ENCODE data around the gene TSPAN18. TPM values are rescaled to one million over a fixed set of nuclear protein-coding genes. Genes with fewer than 3 reads are reported as not detected.
A peak's percentile ranks its signal among the peaks of the same experiment; 100 is the strongest.

Gene TSPAN18
- total and polyA plus RNA-seq, 2 of the 8 experiments (the other 6 are each of a cell fraction or from before 2014, with no cell fraction given) = 5.2 to 10.2 TPM

DNA sequence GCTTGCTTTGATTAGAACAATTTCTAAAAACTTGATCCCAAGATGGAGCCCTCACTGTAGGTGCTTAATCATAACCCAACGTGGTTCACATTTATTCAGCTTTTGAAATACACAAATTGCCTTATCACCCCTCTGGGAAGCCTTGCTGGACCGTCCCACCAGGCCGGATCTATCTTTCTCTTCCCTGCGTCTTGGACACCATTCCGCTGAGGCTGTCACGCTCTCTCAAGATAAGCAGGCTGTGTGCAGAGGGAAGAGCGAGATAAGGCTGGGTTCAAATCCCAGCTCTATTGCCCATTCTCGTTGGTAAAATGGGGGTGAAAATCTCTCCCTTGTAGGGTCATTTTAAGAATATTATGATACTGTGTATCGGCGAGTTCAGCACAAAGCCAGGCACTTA, 244.4 kb downstream of the TSPAN18 start:
- Histone ChIP-seq H3K18ac (ENCODE audit: extremely low read depth, low read length) (no peak overlapping the region), H3K14ac (ENCODE audit: insufficient read length) (no peak overlapping the region), H3K4me3 (ENCODE audit: extremely low read depth in 1 of 4, insufficient read depth in 2 of 4, low read depth in 3 of 4, low read length in 4 of 4) (no peak overlapping the region), H3K36me3 (ENCODE audit: control insufficient read depth in 2 of 4, insufficient read depth in 4 of 4, low read length in 3 of 4) (no peaks in the 10 kb centered on the region), H2AFZ (ENCODE audit: low read length) (no peak overlapping the region), H2BK120ac (replicated peaks; ENCODE audit: low read depth, low read length) (no peak overlapping the region), H3K79me1 (ENCODE audit: low read depth, low read length) (no peaks in the 10 kb centered on the region), H3K9ac (replicated peaks in 1 of 4; ENCODE audit: extremely low read depth in 1 of 4, low read depth in 3 of 4, low read length in 3 of 4) (no peak overlapping the region), H2AK5ac (ENCODE audit: low read depth, low read length) (no peak overlapping the region), H2BK20ac (ENCODE audit: low read length) (no peak overlapping the region), H2BK5ac (ENCODE audit: low read depth, low read length) (no peak overlapping the region), H4K8ac (ENCODE audit: extremely low read depth, insufficient read depth, low read length) (no peak overlapping the region), H3K4me2 (ENCODE audit: insufficient read depth in 1 of 2, low read depth in 2 of 2, low read length in 2 of 2) (no peak overlapping the region), H3K27me3 (replicated peaks in 1 of 4; ENCODE audit: control insufficient read depth in 3 of 4, extremely low read depth in 1 of 4, insufficient read depth in 3 of 4, low read length in 3 of 4) (no peaks in the 10 kb centered on the region; a peak in 2 of 7 replicates), H2BK15ac (ENCODE audit: low read length) (peak overlapping the region; percentile 25; the same call in 1 of the 2 replicates), H3K23me2 (ENCODE audit: low read depth, low read length) (no peaks in the 10 kb centered on the region), H3K4me1 (replicated peaks in 1 of 4; ENCODE audit: control insufficient read depth in 3 of 4, insufficient read depth in 4 of 4, low read length in 3 of 4) (peaks cover 0 to 14% (median 5%) of the 10 kb centered on the region in 4 experiments; a peak in 6 of 7 replicates), H3K56ac (replicated peaks; ENCODE audit: insufficient read length, low read depth, low read length) (no peak overlapping the region), H2BK12ac (ENCODE audit: low read depth, low read length) (no peak overlapping the region), H3K9me3 (ENCODE audit: insufficient read depth in 2 of 2, low read depth in 1 of 2, low read length in 1 of 2) (no peaks in the 10 kb centered on the region), H3K79me2 (ENCODE audit: control insufficient read depth in 1 of 2, insufficient read depth in 2 of 2, low read length in 2 of 2) (no peaks in the 10 kb centered on the region), H3K23ac (ENCODE audit: insufficient read length) (no peak overlapping the region), H3K27ac (ENCODE audit: low read depth, low read length) (no peak overlapping the region), H4K20me1 (replicated peaks in 1 of 2; ENCODE audit: control insufficient read depth in 1 of 2, insufficient read depth in 2 of 2, low read length in 2 of 2) (no peaks in the 10 kb centered on the region), H4K91ac (replicated peaks; ENCODE audit: insufficient read length, low read length) (no peak overlapping the region), H4K5ac (ENCODE audit: insufficient read length, low read depth, low read length) (no peak overlapping the region), H3K4ac (replicated peaks; ENCODE audit: insufficient read length, low read depth, low read length) (no peak overlapping the region)
- FAIRE-seq = no peak
- POLR2A ChIA-PET (ENCODE audit: partially characterized antibody) = interaction anchor here (0.7 kb wide), 1 partner anchor 11 kb away, joined by 3 read pairs; no protein-coding TSS in a partner anchor
- CTCF ChIA-PET (ENCODE audit: partially characterized antibody) = interaction anchor here (1.2 to 38.2 kb wide), 3 partner anchors 11 to 34 kb away, joined by 3 to 731 read pairs (median 261); no protein-coding TSS in a partner anchor
- no peak for DNase-seq (ENCODE audit: low read depth in 1 of 2, low spot score in 2 of 2)
- WGBS, 2 experiments (ENCODE audit: extremely low coverage in 1 of 2, insufficient coverage in 1 of 2, insufficient read length in 1 of 2, insufficient replicate concordance in 2 of 2, low coverage in 1 of 2, low lambda C conversion rate in 2 of 2, missing lambda C conversion rate in 1 of 2) = 93% methylated on average over 9 of the region's 10 CpGs; no CpG with 5 or more reads in 1 of the 2 experiments
- TF ChIP-seq NANOG (IDR thresholded peaks at IDR 0.05; ENCODE audit: insufficient read depth, low read depth, low read length, poor library complexity, severe bottlenecking) (no peak), RAD21 (IDR thresholded peaks at IDR 0.05 in 1 of 2, conservative IDR thresholded peaks at IDR 0.05 in 1 of 2; ENCODE audit: low read depth in 2 of 2, low read length in 2 of 2) (no peak), JUN (IDR thresholded peaks at IDR 0.05; ENCODE audit: low read depth, low read length) (no peak), KDM1A (IDR thresholded peaks at IDR 0.05; ENCODE audit: borderline replicate concordance, low read length) (no peak), SP4 (IDR thresholded peaks at IDR 0.05; ENCODE audit: low read length) (no peak), EP300 (IDR thresholded peaks at IDR 0.05; ENCODE audit: borderline replicate concordance in 1 of 2, low read depth in 2 of 2, low read length in 2 of 2) (no peak), KDM4A (IDR thresholded peaks at IDR 0.05; ENCODE audit: low read depth, low read length, severe bottlenecking) (no peak)
- TF ChIP-seq, protein P1, sequence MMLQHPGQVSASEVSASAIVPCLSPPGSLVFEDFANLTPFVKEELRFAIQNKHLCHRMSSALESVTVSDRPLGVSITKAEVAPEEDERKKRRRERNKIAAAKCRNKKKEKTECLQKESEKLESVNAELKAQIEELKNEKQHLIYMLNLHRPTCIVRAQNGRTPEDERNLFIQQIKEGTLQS (IDR thresholded peaks at IDR 0.05; ENCODE audit: insufficient read depth, low read depth, low read length) = no peak
